Measurements from ENCODE around the gene TMEM50B.

DNA sequence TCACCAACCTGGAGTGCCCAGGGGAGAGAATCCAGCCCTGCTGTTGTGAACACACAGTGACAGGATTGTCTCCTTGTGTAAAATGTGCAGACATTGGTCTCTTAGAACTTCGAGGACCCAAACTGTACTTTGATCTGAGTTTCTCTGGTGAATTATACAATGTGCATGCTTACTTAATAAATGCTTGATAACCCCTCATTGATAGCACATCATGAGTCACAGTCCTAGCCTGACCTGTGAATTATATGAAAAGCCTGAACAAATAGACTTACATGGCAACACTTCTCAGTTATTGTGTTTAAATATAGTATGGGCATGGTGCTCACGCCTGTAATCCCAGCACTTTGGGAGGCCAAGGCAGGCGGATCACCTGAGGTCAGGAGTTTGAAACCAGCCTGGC is 53.9 kb downstream of the TMEM50B start:
- TF ChIP-seq, protein P1, sequence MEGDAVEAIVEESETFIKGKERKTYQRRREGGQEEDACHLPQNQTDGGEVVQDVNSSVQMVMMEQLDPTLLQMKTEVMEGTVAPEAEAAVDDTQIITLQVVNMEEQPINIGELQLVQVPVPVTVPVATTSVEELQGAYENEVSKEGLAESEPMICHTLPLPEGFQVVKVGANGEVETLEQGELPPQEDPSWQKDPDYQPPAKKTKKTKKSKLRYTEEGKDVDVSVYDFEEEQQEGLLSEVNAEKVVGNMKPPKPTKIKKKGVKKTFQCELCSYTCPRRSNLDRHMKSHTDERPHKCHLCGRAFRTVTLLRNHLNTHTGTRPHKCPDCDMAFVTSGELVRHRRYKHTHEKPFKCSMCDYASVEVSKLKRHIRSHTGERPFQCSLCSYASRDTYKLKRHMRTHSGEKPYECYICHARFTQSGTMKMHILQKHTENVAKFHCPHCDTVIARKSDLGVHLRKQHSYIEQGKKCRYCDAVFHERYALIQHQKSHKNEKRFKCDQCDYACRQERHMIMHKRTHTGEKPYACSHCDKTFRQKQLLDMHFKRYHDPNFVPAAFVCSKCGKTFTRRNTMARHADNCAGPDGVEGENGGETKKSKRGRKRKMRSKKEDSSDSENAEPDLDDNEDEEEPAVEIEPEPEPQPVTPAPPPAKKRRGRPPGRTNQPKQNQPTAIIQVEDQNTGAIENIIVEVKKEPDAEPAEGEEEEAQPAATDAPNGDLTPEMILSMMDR (IDR thresholded peaks at IDR 0.05; ENCODE audit: borderline replicate concordance, extremely low read depth, low read length, poor library complexity, severe bottlenecking): no peak
- no peak for TF ChIP-seq EZH2 (IDR thresholded peaks at IDR 0.05; ENCODE audit: borderline replicate concordance, low read depth, low read length, severe bottlenecking)
